HG03196 (cell line): ENCODE results near the gene DOLK.

ENCODE experiments used
- ATAC-seq: cut with Tn5 transposase; IDR thresholded peaks from one replicate; pipeline ENCODE4 v1.9.1; 2021; ENCODE audit not compliant: unreplicated experiment

Gene DOLK

GRCh38 chr9:128909859-128910258, 37.5 kb downstream of the DOLK start:
- ATAC-seq = no peak

- no peak for ATAC-seq
Observed at GRCh38 chr9:128908372-128908771, 39.0 kb downstream of the DOLK start.

GRCh38 chr9:128906741-128907140, 40.7 kb downstream of the DOLK start:
- ATAC-seq = no peak

DNA sequence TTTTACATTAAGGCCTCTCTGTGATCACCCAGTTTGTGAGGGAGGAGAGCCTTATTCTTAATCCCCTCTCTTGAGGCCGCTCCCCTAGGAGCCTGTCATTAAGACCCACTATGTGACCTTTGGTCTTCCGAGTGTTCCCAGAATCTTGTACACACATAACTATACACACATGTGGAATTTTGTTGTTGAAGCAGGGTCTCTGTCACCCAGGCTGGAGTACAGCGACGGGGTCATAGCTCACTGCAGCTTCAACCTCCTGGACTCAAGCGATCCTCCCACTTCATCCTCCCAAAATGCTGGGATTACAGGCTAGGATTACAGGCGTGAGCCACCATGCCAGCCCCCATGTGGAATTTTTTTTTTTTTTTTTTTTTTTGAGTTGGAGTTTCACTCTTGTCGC, 41.4 kb downstream of the DOLK start:
- ATAC-seq = no peak

GRCh38 chr9:128903871-128904620, 43.4 kb downstream of the DOLK start:
- no peak for ATAC-seq

- ATAC-seq = no peak
Observed at GRCh38 chr9:128903079-128903461, 44.3 kb downstream of the DOLK start.

DNA sequence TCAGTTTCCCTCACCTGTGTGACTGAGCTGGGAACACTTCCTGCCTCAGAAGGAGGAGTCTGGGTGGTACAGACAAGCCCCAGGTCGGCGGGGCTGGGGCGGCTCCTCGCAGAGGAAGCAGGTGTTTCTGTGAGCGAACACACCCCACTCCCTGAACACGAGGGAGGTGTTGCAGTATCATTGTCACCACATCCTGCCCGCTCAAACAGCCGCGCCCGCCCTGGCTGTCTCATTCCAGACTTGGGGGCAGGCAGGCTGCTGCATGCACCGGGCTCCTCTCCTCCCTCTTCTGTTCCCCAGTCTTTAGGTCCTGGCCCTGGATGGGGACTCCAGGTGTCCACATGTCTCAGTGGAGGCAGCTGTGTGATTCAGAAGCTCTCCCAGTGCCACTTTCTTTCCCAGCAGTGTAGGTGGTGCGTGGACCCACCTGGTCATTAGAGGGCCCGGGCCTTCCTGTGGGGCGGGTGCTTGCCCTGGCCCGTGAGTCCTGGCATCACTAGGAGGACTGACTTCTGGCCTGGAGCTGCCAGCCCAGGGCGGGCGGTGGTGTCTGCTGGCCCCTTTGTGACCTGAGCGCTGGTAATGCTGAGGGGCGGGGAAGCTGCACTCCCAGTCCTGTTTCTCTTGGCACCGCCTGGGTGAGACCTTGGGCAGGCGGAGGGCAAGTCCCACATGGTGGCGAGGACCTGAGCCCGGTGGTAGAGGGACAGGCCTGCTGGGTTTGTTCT, 44.9 kb downstream of the DOLK start:
- ATAC-seq = peak; percentile 77

- ATAC-seq = peak; percentile 10
Observed at GRCh38 chr9:128901822-128902221, 45.6 kb downstream of the DOLK start.

GRCh38 chr9:128901379-128901778, 46.0 kb downstream of the DOLK start:
- no peak for ATAC-seq

DNA sequence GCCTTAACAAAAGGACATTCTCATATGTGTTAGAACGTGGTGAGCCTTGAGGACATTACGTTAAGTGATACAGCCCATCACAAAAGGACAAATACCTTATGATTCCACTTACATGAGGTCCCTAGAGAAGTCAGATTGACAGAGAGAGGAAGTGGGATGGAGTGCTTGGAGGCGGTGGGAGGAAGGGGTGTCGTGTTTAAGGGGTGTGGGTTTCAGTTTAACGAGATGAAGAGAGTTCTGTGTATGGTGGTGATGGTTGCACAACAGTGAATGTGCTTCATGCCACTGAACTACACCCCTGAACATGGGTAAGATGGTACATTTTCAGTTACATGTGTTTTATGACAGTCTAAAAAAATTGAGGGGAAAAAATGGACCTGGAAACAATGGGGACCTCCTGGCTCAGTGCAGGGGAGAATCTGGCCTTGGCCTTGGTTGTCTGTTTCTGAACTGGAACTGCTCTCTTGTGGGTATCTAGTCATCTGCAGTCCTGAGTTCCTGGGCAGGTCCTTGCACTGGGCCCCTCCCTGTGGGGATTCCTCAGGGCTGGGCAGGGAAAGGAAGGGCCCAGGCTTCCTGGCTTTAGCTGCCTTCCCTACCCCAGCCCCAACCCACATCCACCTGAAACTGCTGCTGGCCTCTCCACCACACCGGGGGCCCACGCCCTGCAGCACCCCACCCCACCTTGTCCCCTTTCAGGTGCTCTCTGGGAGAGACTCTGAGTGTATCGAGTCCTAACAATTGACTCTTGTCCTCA, 47.7 kb downstream of the DOLK start:
- no peak for ATAC-seq

DNA sequence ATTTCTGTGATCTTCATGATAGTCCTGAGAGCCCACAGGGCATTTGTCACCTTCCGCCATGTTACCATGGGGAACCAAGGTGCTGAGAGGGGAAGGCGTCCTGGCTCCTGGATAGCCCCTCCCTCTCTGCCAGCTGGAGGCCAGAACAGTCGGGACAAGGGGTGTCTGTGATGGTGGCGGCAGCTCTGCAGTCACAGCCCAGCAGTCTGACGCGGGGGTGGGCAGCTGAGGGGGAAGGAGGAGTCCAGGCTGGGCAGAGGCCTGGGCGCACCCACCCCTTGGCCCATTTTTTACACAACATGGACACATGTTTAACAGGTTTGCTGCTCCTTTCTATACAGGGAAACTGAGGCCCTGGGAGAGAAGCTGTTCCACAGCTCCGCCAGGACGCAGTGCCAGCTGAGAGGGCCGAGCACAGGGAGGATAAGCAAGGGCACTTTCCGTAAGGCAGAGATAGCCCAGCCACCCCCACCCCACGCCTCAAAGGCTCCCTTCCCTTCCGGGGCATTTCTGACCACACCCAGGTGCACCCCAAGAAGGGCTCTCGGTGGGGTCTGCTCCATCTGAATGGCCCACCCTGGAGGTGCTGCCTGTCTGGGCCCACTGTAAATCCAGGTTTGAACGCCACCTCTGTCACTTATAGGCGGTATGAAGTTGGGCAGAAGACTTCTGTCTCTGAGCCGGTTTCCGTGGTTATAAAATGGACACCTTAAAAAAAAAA, 48.4 kb downstream of the DOLK start:
- no peak for ATAC-seq

DNA sequence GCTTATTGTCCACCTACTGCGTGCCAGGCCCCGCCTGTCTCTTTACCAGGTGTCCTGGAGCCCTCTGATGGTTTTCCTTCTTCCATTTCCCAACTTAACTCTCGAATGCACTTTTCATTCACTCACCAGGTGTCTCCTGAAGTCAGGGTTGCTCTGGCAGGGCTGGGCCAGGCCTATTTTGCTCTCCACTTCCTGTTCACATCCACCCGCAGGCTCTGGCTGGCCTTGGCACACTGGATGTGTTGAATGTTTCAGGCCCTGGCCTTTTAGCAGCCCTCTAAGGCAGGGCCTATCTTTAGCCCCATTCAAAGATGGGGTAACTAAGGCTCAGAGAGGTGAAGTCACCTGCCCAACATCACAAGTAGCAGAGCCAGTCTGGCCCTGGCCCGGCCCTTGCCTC, 49.0 kb downstream of the DOLK start:
- ATAC-seq = no peak

GRCh38 chr9:128895556-128895955, 51.8 kb downstream of the DOLK start:
- ATAC-seq = no peak
